A549 (cell line): Measurements from ENCODE around the gene DUSP11. TPM values are rescaled to one million over a fixed set of nuclear protein-coding genes. Genes with fewer than 3 reads are reported as not detected.
"Not testable (repeated sequence)": the region's sequence is repeated elsewhere in the genome, so short reads cannot be mapped to it uniquely, and the experiment has no call there.

Experiments used
- ATAC-seq, 2 experiments: fragments of 200-7000 bp in 1 of 2; fragments of >200 bp in 1 of 2; cut with Nextera tagmentation in 1 of 2; cut with Tn5 transposase in 1 of 2; 3 replicates each; pipeline versions ENCODE4 v1.8.0 to v1.9.1; 2018 to 2020; ENCODE audit warnings: mild to moderate bottlenecking in 1 of 2, moderate library complexity in 1 of 2
- CTCF ChIA-PET: fragments of 300-600 bp; sonication (Branson Sonifier 250); formaldehyde crosslinking; extraction: SDS; loops from one replicate; lab custom pipeline; 2021; ENCODE audit warnings: antibody characterized with exemption, inconsistent platforms; lab: Yijun Ruan, JAX
- POLR2A ChIA-PET: fragments of 350-600 bp; formaldehyde crosslinking; extraction: SDS; loops from one replicate; lab custom pipeline; 2021; ENCODE audit warnings: antibody characterized with exemption, inconsistent platforms; lab: Yijun Ruan, JAX
- DNase-seq, 2 experiments: peaks; one replicate each; pipeline versions ENCODE4 v3.0.0 to v3.0.0-alpha.2; 2011 to 2016; ENCODE audit warnings: low read depth in 1 of 2, low spot score in 1 of 2
- FAIRE-seq: peaks from 2 replicates; lab custom pipeline; 2011; peaks lifted over from hg19 to GRCh38; lab: Jason Lieb, UNC
- H3K27ac ChIP-seq, 2 experiments: fragments of >200 bp; sonication (Bioruptor Twin); formaldehyde crosslinking; 3 replicates each; pipeline ENCODE4 v1.5.1; 2016 to 2017
- H3K4me1 ChIP-seq: fragments of >200 bp; sonication (Bioruptor Twin); formaldehyde crosslinking; 3 replicates; pipeline ENCODE4 v1.6.1; 2016
- H3K4me2 ChIP-seq: fragments of >200 bp; sonication (Bioruptor Twin); formaldehyde crosslinking; 3 replicates; pipeline ENCODE4 v1.6.1; 2016
- H3K4me3 ChIP-seq: fragments of >200 bp; sonication (Bioruptor Twin); formaldehyde crosslinking; 3 replicates; pipeline ENCODE4 v1.5.1; 2016
- H3K9me3 ChIP-seq: fragments of >200 bp; sonication (Bioruptor Twin); formaldehyde crosslinking; 3 replicates; pipeline ENCODE4 v1.6.1; 2016
- ATOH8 ChIP-seq: fragments of 250-450 bp; sonication (Bioruptor Pico); IDR thresholded peaks from 2 replicates; pipeline ENCODE4 v1.5.0; 2020; ENCODE audit warnings: low read depth, mild to moderate bottlenecking, moderate library complexity
- BCL3 ChIP-seq: fragments of >200 bp; sonication (Bioruptor Twin); formaldehyde crosslinking; IDR thresholded peaks from 3 replicates; pipeline ENCODE4 v1.6.1; 2016
- BHLHE40 ChIP-seq: IDR thresholded peaks from 2 replicates; pipeline ENCODE4 v1.6.1; 2012; ENCODE audit warnings: low read depth, low read length, inconsistent platforms
- CEBPB ChIP-seq, 2 experiments: fragments of >200 bp in 1 of 2; sonication (Bioruptor Twin) in 1 of 2; formaldehyde crosslinking in 1 of 2; IDR thresholded peaks; 2 replicates each; pipeline ENCODE4 v1.6.1; 2012 to 2016
- EHMT2 ChIP-seq: fragments of 200-600 bp; sonication (generic); IDR thresholded peaks from 2 replicates; pipeline ENCODE4 v1.6.1; 2016; ENCODE audit warnings: antibody characterized with exemption, low read depth, mild to moderate bottlenecking, moderate library complexity
- ELK1 ChIP-seq: fragments of 150-350 bp; IDR thresholded peaks from 2 replicates; pipeline ENCODE4 v1.6.1; 2014; ENCODE audit warnings: low read depth, mild to moderate bottlenecking, low read length
- ESRRA ChIP-seq: fragments of 150-350 bp; IDR thresholded peaks from 2 replicates; pipeline ENCODE4 v1.6.1; 2014; ENCODE audit warnings: mild to moderate bottlenecking, low read length, borderline replicate concordance
- FOSL2 ChIP-seq, 2 experiments: fragments of 450-650 bp in 1 of 2; fragments of >200 bp in 1 of 2; sonication (Bioruptor Twin) in 1 of 2; formaldehyde crosslinking; IDR thresholded peaks; 2 replicates each; pipeline versions ENCODE4 v1.5.0 to v1.6.1; 2016 to 2020; ENCODE audit warnings: mild to moderate bottlenecking in 1 of 2, moderate library complexity in 1 of 2
- FOXS1 ChIP-seq: fragments of 250-450 bp; sonication (Bioruptor Pico); IDR thresholded peaks from 2 replicates; pipeline ENCODE4 v1.5.0; 2020; ENCODE audit warnings: mild to moderate bottlenecking, moderate library complexity
- HDAC2 ChIP-seq: fragments of 200-600 bp; sonication (generic); IDR thresholded peaks from 2 replicates; pipeline ENCODE4 v1.6.1; 2016
- KDM5A ChIP-seq: fragments of 200-600 bp; sonication (generic); IDR thresholded peaks from 2 replicates; pipeline ENCODE4 v1.6.1; 2016; ENCODE audit warnings: antibody characterized with exemption, mild to moderate bottlenecking
- MAFK ChIP-seq: fragments of 450-650 bp; IDR thresholded peaks from 2 replicates; pipeline ENCODE4 v1.6.1; 2014; ENCODE audit not compliant: partially characterized antibody
- MAX ChIP-seq: IDR thresholded peaks from 2 replicates; pipeline ENCODE4 v1.6.1; 2012
- MAZ ChIP-seq: fragments of 150-350 bp; IDR thresholded peaks from 2 replicates; pipeline ENCODE4 v1.6.1; 2014; ENCODE audit warnings: antibody characterized with exemption, low read depth, low read length, borderline replicate concordance
- MYC ChIP-seq: IDR thresholded peaks from 2 replicates; pipeline ENCODE4 v1.6.1; 2012; ENCODE audit warnings: mild to moderate bottlenecking, inconsistent platforms, low read length, improper control_type of control experiment, borderline replicate concordance
- POLR2AphosphoS2 ChIP-seq: conservative IDR thresholded peaks from 2 replicates; pipeline ENCODE4 v1.6.1; 2012; ENCODE audit warnings: low read length, improper control_type of control experiment, inconsistent platforms
- RAD21 ChIP-seq, 2 experiments: fragments of >200 bp in 1 of 2; sonication (Bioruptor Twin) in 1 of 2; formaldehyde crosslinking in 1 of 2; IDR thresholded peaks in 1 of 2; conservative IDR thresholded peaks in 1 of 2; 2 replicates in 1 of 2; 3 replicates in 1 of 2; pipeline ENCODE4 v1.6.1; 2012 to 2018; ENCODE audit warnings: inconsistent platforms in 1 of 2
- RCOR1 ChIP-seq: fragments of 150-350 bp; IDR thresholded peaks from 2 replicates; pipeline ENCODE4 v1.6.1; 2014; ENCODE audit warnings: antibody characterized with exemption, low read length, low read depth
- SREBF2 ChIP-seq: fragments of 450-650 bp; IDR thresholded peaks from 2 replicates; pipeline ENCODE4 v1.6.1; 2014; ENCODE audit warnings: mild to moderate bottlenecking, moderate library complexity
- TP53 ChIP-seq: fragments of 250-450 bp; sonication (Bioruptor Pico); IDR thresholded peaks from 2 replicates; pipeline ENCODE4 v1.5.0; 2021; ENCODE audit warnings: mild to moderate bottlenecking, moderate library complexity
- WGBS: methylation state at CpG from one replicate; pipeline ENCODE4 v1.1.6; 2017; ENCODE audit errors: missing lambda C conversion rate; 5-methylcytosine and 5-hydroxymethylcytosine counted together
- polyA plus RNA-seq, 4 experiments: library from polyadenylated mRNA; depleted of rRNA in 3 of 4; stranded (reverse); fragments of >200 nt; fragmentation: RNase III in 1 of 4; extraction: RNeasy Plus Mini Kit Qiagen cat#74134 plus additional on column Dnase treatment in 1 of 4; gene quantifications; 2 replicates in 3 of 4; 3 replicates in 1 of 4; pipeline ENCODE4 v1.2.3, GENCODE V29; 2011 to 2017

DUSP11 gene
- polyA plus RNA-seq, 2 of the 4 experiments (the other 2 are of a cell fraction): 26.2 to 54.8 TPM

GRCh38 chr2:73812635-73813034 is 32.7 kb upstream of the DUSP11 start:
- TF ChIP-seq ATOH8: no peak
- TF ChIP-seq MAZ: no peak
- no peak for TF ChIP-seq HDAC2
- no peak for TF ChIP-seq CEBPB (IDR thresholded peaks at IDR 0.05)
- TF ChIP-seq POLR2AphosphoS2: no peak
- no peak for TF ChIP-seq BHLHE40
- TF ChIP-seq TP53 (CRISPR knock-in tag): no peak
- TF ChIP-seq ESRRA: no peak
- FAIRE-seq (no peak), DNase-seq (no peak), ATAC-seq (no peak)
- H3K27ac ChIP-seq: no peak overlapping the region
- ChIA-PET POLR2A (interaction anchor here (1.2 kb wide), 1 partner anchor 16 kb away, joined by 3 read pairs; the partner anchor contains the start of gene STAMBP), CTCF (interaction anchor here (0.9 to 3.7 kb wide), 2 partner anchors 9 to 11 kb away, joined by 3 to 21 read pairs; no protein-coding TSS in a partner anchor)
- H3K9me3 ChIP-seq: no peaks in the 10 kb centered on the region
- H3K4me2 ChIP-seq: no peak overlapping the region
- H3K4me1 ChIP-seq: no peaks in the 10 kb centered on the region
- no peak overlapping the region for H3K4me3 ChIP-seq

- DNase-seq (no peak), FAIRE-seq (no peak), ATAC-seq (no peak)
- TF ChIP-seq MAFK: peak; percentile 12
- no peak for TF ChIP-seq RAD21 (conservative IDR thresholded peaks at IDR 0.05 in 1 of 2, IDR thresholded peaks at IDR 0.05 in 1 of 2)
- no peak overlapping the region for H3K27ac ChIP-seq
- ChIA-PET CTCF (interaction anchor here (0.9 to 3.7 kb wide), 3 partner anchors 9 to 340 kb away, joined by 3 to 21 read pairs (median 3); no protein-coding TSS in a partner anchor), POLR2A (interaction anchor here (1.2 kb wide), 1 partner anchor 17 kb away, joined by 3 read pairs; the partner anchor contains the start of gene STAMBP)
- H3K9me3 ChIP-seq: no peaks in the 10 kb centered on the region
- no peaks in the 10 kb centered on the region for H3K4me1 ChIP-seq
- H3K4me2 ChIP-seq: no peak overlapping the region
- H3K4me3 ChIP-seq: no peak overlapping the region
Measured at GRCh38 chr2:73811878-73812277, 32.0 kb upstream of the DUSP11 start.

- Histone ChIP-seq H3K27ac (peak within 1 kb of the TSS; percentile 72 to 80), H3K4me2 (peak within 1 kb of the TSS; percentile 75), H3K4me3 (0 out of 3 replicates have a peak within 1 kb of the TSS, but pooled peaks have one; percentile 3), H3K4me1 (peaks cover 12% of the 10 kb centered on the region)
- ATAC-seq, H3K9me3 ChIP-seq, CTCF ChIA-PET, FAIRE-seq, DNase-seq: not testable (repeated sequence)
- POLR2A ChIA-PET: interaction anchor here (0.5 kb wide), 1 partner anchor 398 kb away, joined by 4 read pairs; the partner anchor contains the start of gene ALMS1
- 70% methylated on average over 2 of the region's 3 CpGs for whole genome bisulfite sequencing
Measured at GRCh38 chr2:73783883-73784282, 4.0 kb upstream of the DUSP11 start, which contains the start of gene C2orf78. Gene C2orf78, plus strand, starts transcription at chr2:73784183. Its CDS starts 127 bp downstream, at chr2:73784310.

GRCh38 chr2:73783402-73783801 is 3.5 kb upstream of the DUSP11 start:
- H3K9me3 ChIP-seq, CTCF ChIA-PET, FAIRE-seq: not testable (repeated sequence)
- WGBS: 18% methylated on average over 15 of the region's 15 CpGs
- POLR2A ChIA-PET: interaction anchor here (0.5 kb wide), 1 partner anchor 398 kb away, joined by 4 read pairs; the partner anchor contains the start of gene ALMS1
- TF ChIP-seq FOSL2 (IDR thresholded peaks at IDR 0.05) (peak; percentile 39; the same call in 1 of the 2 replicates), FOSL2 (CRISPR knock-in tag; IDR thresholded peaks at IDR 0.05) (peak; percentile 59; the same call in 1 of the 2 replicates), MAX (0 out of 2 replicates have a peak, but pooled peaks have one; percentile 25), MAFK (peak; percentile 16)
- DNase-seq: peak in 1 of 2 experiments; percentile 31
- H3K4me2 ChIP-seq: peak overlapping the region; percentile 75
- ATAC-seq: peak in 1 of 2 experiments; percentile 18; a peak in 3 of 6 replicates
- H3K27ac ChIP-seq: peak overlapping the region; percentile 72 to 80
- peaks cover 17% of the 10 kb centered on the region for H3K4me1 ChIP-seq
- 0 out of 3 replicates have a peak overlapping the region, but pooled peaks have one; percentile 3 for H3K4me3 ChIP-seq

GRCh38 chr2:73780237-73780582 is 307 bp upstream of the DUSP11 start:
- ChIA-PET POLR2A (interaction anchor here (1.1 to 1.3 kb wide), 2 partner anchors 43 kb away, joined by 3 to 5 read pairs; partner anchors contain the start of gene TPRKB), CTCF (interaction anchor here (0.6 to 1.6 kb wide), 5 partner anchors 43 to 421 kb away, joined by 3 to 4 read pairs (median 4); partner anchors contain the start of gene TPRKB)
- no peaks in the 10 kb centered on the region for H3K9me3 ChIP-seq
- FAIRE-seq (no peak), ATAC-seq (peak; percentile 32 to 43; a peak in 4 of 6 replicates), DNase-seq (no peak)
- H3K4me1 ChIP-seq: peaks cover 19% of the 10 kb centered on the region
- no peak for TF ChIP-seq RCOR1
- no peak for TF ChIP-seq FOXS1 (CRISPR knock-in tag)
- no peak for TF ChIP-seq MYC
- TF ChIP-seq EHMT2: no peak
- no peak for TF ChIP-seq POLR2AphosphoS2
- no peak; the same call in 2 of the 3 replicates for TF ChIP-seq BCL3
- TF ChIP-seq ELK1: no peak
- no peak for TF ChIP-seq FOSL2 (IDR thresholded peaks at IDR 0.05)
- no peak for TF ChIP-seq FOSL2 (CRISPR knock-in tag; IDR thresholded peaks at IDR 0.05)
- no peak for TF ChIP-seq SREBF2
- TF ChIP-seq HDAC2: no peak
- TF ChIP-seq TP53 (CRISPR knock-in tag): no peak
- no peak for TF ChIP-seq KDM5A
- WGBS: under 1% methylated on average over 7 of the region's 7 CpGs
- H3K4me3 ChIP-seq: peak overlapping the region; percentile 94
- peak overlapping the region; percentile 90 for H3K4me2 ChIP-seq
- peak overlapping the region; percentile 90; a peak in 3 of 6 replicates for H3K27ac ChIP-seq
